Thoracic aorta (tissue), 2 donors: ENCODE data around the gene MALRD1. TPM values are rescaled to one million over a fixed set of nuclear protein-coding genes. Genes with fewer than 3 reads are reported as not detected.
"Not testable (repeated sequence)": the region's sequence is repeated elsewhere in the genome, so short reads cannot be mapped to it uniquely, and the experiment has no call there.

Source experiments
- ATAC-seq: fragments of 150-250 bp; one replicate; pipeline ENCODE4 v1.8.0; 2017; ENCODE audit warnings: low read depth; ENCODE audit not compliant: insufficient number of reproducible peaks, low FRiP score
- DNase-seq: peaks from one replicate; pipeline ENCODE4 v3.0.0-alpha.2; 2020; ENCODE audit warnings: low spot score
- H3K27ac ChIP-seq, 2 donors: fragments of 200-600 bp; sonication (generic); 1 replicate in 1 of 2; 2 replicates in 1 of 2; pipeline ENCODE4 v1.5.1; 2016; ENCODE audit warnings: mild to moderate bottlenecking in 2 of 2, moderate library complexity in 2 of 2
- H3K27me3 ChIP-seq: fragments of 200-600 bp; sonication (generic); replicated peaks from 2 replicates; pipeline ENCODE4 v1.6.0; 2016; ENCODE audit warnings: mild to moderate bottlenecking; ENCODE audit not compliant: insufficient read depth
- H3K36me3 ChIP-seq: fragments of 200-600 bp; sonication (generic); one replicate; pipeline ENCODE4 v1.5.1; 2016
- H3K4me1 ChIP-seq, 2 donors: fragments of 200-600 bp; sonication (generic); 1 replicate in 1 of 2; 2 replicates in 1 of 2; pipeline versions ENCODE4 v1.5.1 to v1.6.0; 2016; ENCODE audit warnings: low read depth in 2 of 2, mild to moderate bottlenecking in 1 of 2; ENCODE audit not compliant: control insufficient read depth in 1 of 2
- H3K4me3 ChIP-seq: fragments of 200-600 bp; sonication (generic); 2 replicates; pipeline ENCODE4 v1.5.1; 2016; ENCODE audit warnings: mild to moderate bottlenecking
- H3K9me3 ChIP-seq: fragments of 200-600 bp; sonication (generic); 2 replicates; pipeline ENCODE4 v1.5.1; 2016
- CTCF ChIP-seq: fragments of 200-600 bp; sonication (generic); IDR thresholded peaks from one replicate; pipeline ENCODE4 v1.5.1; 2019; ENCODE audit warnings: antibody characterized with exemption
- total RNA-seq, 2 donors: library from RNA; depleted of rRNA; stranded (reverse); fragments of >200 nt; gene quantifications; one replicate each; pipeline versions ENCODE4 v1.1.0 to v1.2.3, GENCODE V29; 2016

Gene MALRD1
- total RNA-seq, 2 donors from 2014 or later: 0.92 to 5.3 TPM

- Histone ChIP-seq H3K4me1 (no peaks in the 10 kb centered on the region), H3K4me3 (no peak overlapping the region), H3K9me3 (no peaks in the 10 kb centered on the region), H3K27me3 (no peaks in the 10 kb centered on the region), H3K36me3 (no peaks in the 10 kb centered on the region), H3K27ac (no peak overlapping the region)
- no peak for TF ChIP-seq CTCF
- ATAC-seq: no peak
- DNase-seq: no peak
These were observed 681.7 kb downstream of the MALRD1 start for GRCh38 chr10:19730167-19730906.

GRCh38 chr10:19730907-19731217, 682.3 kb downstream of the MALRD1 start:
- ATAC-seq: no peak
- no peak overlapping the region for H3K27ac ChIP-seq
- no peak for DNase-seq
- H3K27me3 ChIP-seq: no peaks in the 10 kb centered on the region
- no peaks in the 10 kb centered on the region for H3K9me3 ChIP-seq
- H3K4me1 ChIP-seq: no peaks in the 10 kb centered on the region
- no peak for TF ChIP-seq CTCF
- H3K4me3 ChIP-seq: no peak overlapping the region
- no peaks in the 10 kb centered on the region for H3K36me3 ChIP-seq

GRCh38 chr10:19731560-19731959, 683.0 kb downstream of the MALRD1 start:
- Histone ChIP-seq H3K4me3 (no peak overlapping the region), H3K4me1 (no peaks in the 10 kb centered on the region), H3K9me3 (no peaks in the 10 kb centered on the region), H3K27ac (no peak overlapping the region), H3K36me3 (no peaks in the 10 kb centered on the region), H3K27me3 (no peaks in the 10 kb centered on the region)
- DNase-seq (no peak), ATAC-seq (no peak)
- TF ChIP-seq CTCF: no peak

GRCh38 chr10:19738440-19738839, 689.8 kb downstream of the MALRD1 start:
- H3K9me3 ChIP-seq: no peaks in the 10 kb centered on the region
- no peak overlapping the region for H3K4me3 ChIP-seq
- ATAC-seq (no peak), DNase-seq (no peak)
- H3K36me3 ChIP-seq: no peaks in the 10 kb centered on the region
- no peaks in the 10 kb centered on the region for H3K4me1 ChIP-seq
- no peaks in the 10 kb centered on the region for H3K27me3 ChIP-seq
- H3K27ac ChIP-seq: no peak overlapping the region
- TF ChIP-seq CTCF: no peak

GRCh38 chr10:19739232-19739631, 690.6 kb downstream of the MALRD1 start:
- not testable (repeated sequence) for ATAC-seq

GRCh38 chr10:19742144-19742543, 693.5 kb downstream of the MALRD1 start:
- not testable (repeated sequence) for H3K27ac ChIP-seq, ATAC-seq

More at GRCh38 chr10:19739232-19739631, 690.6 kb downstream of the MALRD1 start:
- H3K27me3 ChIP-seq, H3K9me3 ChIP-seq, H3K36me3 ChIP-seq, H3K27ac ChIP-seq, H3K4me1 ChIP-seq, H3K4me3 ChIP-seq, DNase-seq: not testable (repeated sequence)

More at GRCh38 chr10:19742144-19742543, 693.5 kb downstream of the MALRD1 start:
- H3K27me3 ChIP-seq, DNase-seq, H3K36me3 ChIP-seq, H3K9me3 ChIP-seq, H3K4me3 ChIP-seq, H3K4me1 ChIP-seq: not testable (repeated sequence)
